SK-N-SH (cell line): ENCODE measurements around the gene MAP7. TPM values are rescaled to one million over a fixed set of nuclear protein-coding genes. Genes with fewer than 3 reads are reported as not detected.

Experiments
- CTCF ChIA-PET: fragments of 300-600, 350-600 bp; formaldehyde crosslinking; extraction: SDS; loops from one replicate; lab custom pipeline; 2021; lab: Yijun Ruan, JAX
- POLR2A ChIA-PET: fragments of 350-600 bp; sonication (Branson Sonifier 250); formaldehyde crosslinking; extraction: SDS; loops from one replicate; lab custom pipeline; 2020; ENCODE audit warnings: antibody characterized with exemption, inconsistent platforms; lab: Yijun Ruan, JAX
- DNase-seq: peaks from one replicate; pipeline ENCODE4 v3.0.0; 2012
- H2AFZ ChIP-seq: fragments of 200-600 bp; sonication (generic); 2 replicates; pipeline ENCODE4 v1.8.1; 2016; ENCODE audit warnings: antibody characterized with exemption, mild to moderate bottlenecking, low read depth
- H3F3A ChIP-seq: fragments of 200-600 bp; sonication (generic); replicated peaks from 2 replicates; pipeline ENCODE3; 2016; ENCODE audit warnings: antibody characterized with exemption, mild to moderate bottlenecking; ENCODE audit not compliant: insufficient read depth
- H3K27ac ChIP-seq, 2 experiments: fragments of 200-500 bp in 1 of 2; fragments of 200-600 bp in 1 of 2; sonication (Bioruptor generic) in 1 of 2; sonication (generic), shearing (Covaris generic) in 1 of 2; 2 replicates each; pipeline versions ENCODE4 v1.5.1 to v1.6.1; 2014 to 2016; ENCODE audit warnings: low read depth in 2 of 2, inconsistent platforms in 1 of 2, low read length in 1 of 2, mild to moderate bottlenecking in 1 of 2, mixed read lengths in 1 of 2
- H3K27me3 ChIP-seq: fragments of 200-600 bp; sonication (generic), shearing (Covaris generic); 2 replicates; pipeline ENCODE4 v1.6.1; 2016; ENCODE audit warnings: mixed run types; ENCODE audit not compliant: insufficient read depth
- H3K36me3 ChIP-seq, 2 experiments: fragments of 200-500 bp in 1 of 2; fragments of 200-600 bp in 1 of 2; sonication (Bioruptor generic) in 1 of 2; sonication (generic) in 1 of 2; replicated peaks in 1 of 2; 2 replicates each; pipeline versions ENCODE3 to v1.5.1; 2014 to 2016; ENCODE audit warnings: low read length in 1 of 2, mild to moderate bottlenecking in 1 of 2; ENCODE audit not compliant: insufficient read depth in 2 of 2, control insufficient read depth in 1 of 2
- H3K4me1 ChIP-seq, 2 experiments: fragments of 200-500 bp in 1 of 2; fragments of 200-600 bp in 1 of 2; sonication (Bioruptor generic) in 1 of 2; sonication (generic), shearing (Covaris generic) in 1 of 2; 2 replicates each; pipeline versions ENCODE4 v1.5.1 to v1.6.1; 2014 to 2016; ENCODE audit warnings: low read depth in 1 of 2, low read length in 1 of 2, mixed run types in 1 of 2; ENCODE audit not compliant: insufficient read depth in 2 of 2, control insufficient read depth in 1 of 2
- H3K4me2 ChIP-seq: fragments of 200-600 bp; sonication (generic), shearing (Covaris generic); 2 replicates; pipeline ENCODE4 v1.6.1; 2017; ENCODE audit warnings: mixed run types
- H3K4me3 ChIP-seq, 2 experiments: fragments of 200-500 bp in 1 of 2; fragments of 200-600 bp in 1 of 2; sonication (Bioruptor generic) in 1 of 2; sonication (generic), shearing (Covaris generic) in 1 of 2; 2 replicates each; pipeline versions ENCODE4 v1.5.1 to v1.8.1; 2014 to 2016; ENCODE audit warnings: low read depth in 2 of 2, inconsistent platforms in 1 of 2, low read length in 1 of 2, mild to moderate bottlenecking in 1 of 2, mixed read lengths in 1 of 2, moderate library complexity in 1 of 2
- H3K79me2 ChIP-seq: fragments of 200-600 bp; sonication (generic); 2 replicates; pipeline ENCODE4 v1.8.1; 2017; ENCODE audit warnings: mild to moderate bottlenecking; ENCODE audit not compliant: insufficient read depth
- H3K9ac ChIP-seq: fragments of 200-600 bp; sonication (generic); 2 replicates; pipeline ENCODE4 v1.6.1; 2017; ENCODE audit warnings: mixed run types
- H3K9me2 ChIP-seq: fragments of 200-600 bp; sonication (generic); 2 replicates; pipeline ENCODE4 v1.6.1; 2017; ENCODE audit warnings: mixed run types
- H3K9me3 ChIP-seq: fragments of 200-600 bp; sonication (generic); 2 replicates; pipeline ENCODE4 v1.6.1; 2017; ENCODE audit warnings: mixed run types, mild to moderate bottlenecking, moderate library complexity
- H4K20me1 ChIP-seq: fragments of 200-600 bp; sonication (generic); 2 replicates; pipeline ENCODE4 v1.6.1; 2017; ENCODE audit warnings: mild to moderate bottlenecking, mixed run types; ENCODE audit not compliant: insufficient read depth
- ELF1 ChIP-seq: IDR thresholded peaks from 2 replicates; pipeline ENCODE4 v1.4.0; 2012
- FOSL2 ChIP-seq: IDR thresholded peaks from 2 replicates; pipeline ENCODE4 v1.4.0; 2012; ENCODE audit warnings: low read depth, mild to moderate bottlenecking, moderate library complexity, borderline replicate concordance
- GATA2 ChIP-seq: sonication (generic); formaldehyde crosslinking; IDR thresholded peaks from 2 replicates; pipeline ENCODE4 v1.5.0; 2020; ENCODE audit warnings: mild to moderate bottlenecking, missing genetic modification reagents
- JUND ChIP-seq: IDR thresholded peaks from 2 replicates; pipeline ENCODE4 v1.4.0; 2012
- MAX ChIP-seq: IDR thresholded peaks from 2 replicates; pipeline ENCODE4 v1.4.0; 2012; ENCODE audit warnings: low read depth
- MEF2A ChIP-seq: IDR thresholded peaks from 2 replicates; pipeline ENCODE4 v1.4.0; 2012; ENCODE audit warnings: low read depth, borderline replicate concordance
- NFIC ChIP-seq: IDR thresholded peaks from 2 replicates; pipeline ENCODE4 v1.4.0; 2012; ENCODE audit warnings: borderline replicate concordance
- PBX3 ChIP-seq: IDR thresholded peaks from 2 replicates; pipeline ENCODE4; 2012
- RFX5 ChIP-seq: IDR thresholded peaks from 2 replicates; pipeline ENCODE4 v1.6.1; 2012; ENCODE audit warnings: mild to moderate bottlenecking, improper control_type of control experiment, low read length
- TAF1 ChIP-seq: IDR thresholded peaks from 2 replicates; pipeline ENCODE4 v1.6.1; 2012; ENCODE audit warnings: low read depth, mild to moderate bottlenecking, low read length, moderate library complexity, borderline replicate concordance
- TCF12 ChIP-seq: IDR thresholded peaks from 2 replicates; pipeline ENCODE4 v1.4.0; 2012
- USF2 ChIP-seq: fragments of 150-350 bp; IDR thresholded peaks from 2 replicates; pipeline ENCODE4 v1.6.1; 2017; ENCODE audit warnings: antibody characterized with exemption, low read length, low read depth, borderline replicate concordance
- YY1 ChIP-seq: IDR thresholded peaks from 2 replicates; pipeline ENCODE4 v1.4.0; 2012; ENCODE audit warnings: low read depth, mild to moderate bottlenecking
- ZBTB33 ChIP-seq: IDR thresholded peaks from 2 replicates; pipeline ENCODE4 v1.4.0; 2012; ENCODE audit warnings: low read depth, borderline replicate concordance
- WGBS: methylation state at CpG from one replicate; pipeline ENCODE4 v1.1.6; 2017; ENCODE audit warnings: low lambda C conversion rate; 5-methylcytosine and 5-hydroxymethylcytosine counted together
- polyA plus RNA-seq, 3 experiments: library from polyadenylated mRNA; depleted of rRNA; stranded (reverse); fragments of >200 nt; gene quantifications; 2 replicates each; pipeline ENCODE4 v1.2.3, GENCODE V29; 2012

MAP7 gene
- polyA plus RNA-seq, 1 of the 3 experiments (the other 2 are of a cell fraction): 0.76 TPM

- Histone ChIP-seq H3K36me3 (no peaks in the 10 kb centered on the region), H4K20me1 (no peaks in the 10 kb centered on the region), H3K4me3 (no peak overlapping the region), H3K9me2 (no peaks in the 10 kb centered on the region), H2AFZ (no peak overlapping the region; the same call in 1 of the 2 replicates), H3K27me3 (no peaks in the 10 kb centered on the region), H3K9me3 (no peaks in the 10 kb centered on the region), H3K4me2 (peak overlapping the region; percentile 35; the same call in 1 of the 2 replicates), H3K4me1 (peaks cover 2 to 9% of the 10 kb centered on the region in 2 experiments; a peak in 2 of 4 replicates), H3K9ac (peak overlapping the region; percentile 55; the same call in 1 of the 2 replicates), H3K27ac (peak overlapping the region in 1 of 2 experiments; percentile 88; a peak in 3 of 4 replicates), H3K79me2 (no peaks in the 10 kb centered on the region), H3F3A (peaks cover 17% of the 10 kb centered on the region)
- TF ChIP-seq MEF2A (no peak), TCF12 (peak; percentile 70), YY1 (peak; percentile 59; the same call in 1 of the 2 replicates), RFX5 (no peak), ZBTB33 (no peak), USF2 (no peak), ELF1 (no peak), MAX (no peak), TAF1 (no peak), JUND (peak; percentile 64), PBX3 (peak; percentile 87), NFIC (no peak), GATA2 (CRISPR knock-in tag) (no peak), FOSL2 (peak; percentile 86)
- ChIA-PET POLR2A (no interaction called here), CTCF (interaction anchor here (1.0 to 1.4 kb wide), 2 partner anchors 21 to 116 kb away, joined by 3 to 4 read pairs; no protein-coding TSS in a partner anchor)
- no peak for DNase-seq
- 18% methylated on average over 6 of the region's 6 CpGs for WGBS
Measured at GRCh38 chr6:136403110-136403980, 146.9 kb downstream of the MAP7 start.
